NCI-H82 (cell line): ENCODE results near the gene IDS.
"Not testable (repeated sequence)": the region's sequence is repeated elsewhere in the genome, so short reads cannot be mapped to it uniquely, and the experiment has no call there.

ENCODE experiments used
- DNase-seq: peaks from one replicate; lab custom pipeline; 2025; lab: John Stamatoyannopoulos, UW

IDS gene

DNA sequence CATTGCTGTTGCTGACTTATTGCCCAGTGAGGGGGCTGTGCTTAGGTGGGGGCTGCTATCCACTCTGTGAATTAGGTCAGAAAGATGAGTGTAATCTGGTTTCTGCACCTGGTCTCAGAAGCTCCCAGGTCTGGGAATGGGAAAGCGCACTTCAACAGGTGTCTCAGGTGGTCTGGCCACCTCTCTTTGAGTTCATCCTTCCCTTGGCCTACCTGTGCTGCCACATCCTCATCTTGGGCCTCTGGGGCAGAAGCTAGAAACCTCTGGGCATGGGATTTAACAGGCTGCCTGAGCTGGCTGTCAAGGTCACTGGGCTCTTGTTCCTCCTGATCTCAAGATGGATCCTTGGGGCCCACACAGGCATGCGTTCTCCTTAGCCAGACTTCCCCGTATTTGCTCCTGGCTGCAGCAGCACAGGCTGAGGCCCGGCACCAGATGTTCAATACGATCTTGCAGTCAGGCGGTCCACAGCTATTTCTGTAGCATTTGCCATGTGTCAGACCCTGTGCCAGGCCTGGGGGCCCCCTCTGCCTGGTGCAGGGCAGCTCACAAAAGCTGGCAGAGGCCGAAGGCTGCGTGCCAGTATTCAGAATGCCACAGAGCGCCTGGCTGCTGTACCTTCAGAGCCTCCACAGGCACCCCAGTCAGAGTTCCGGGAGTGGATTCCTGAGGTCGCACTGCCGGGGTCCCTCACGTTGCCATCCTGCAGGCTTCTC is 21.4 kb upstream of the IDS start:
- DNase-seq, result not testable (repeated sequence)

DNA sequence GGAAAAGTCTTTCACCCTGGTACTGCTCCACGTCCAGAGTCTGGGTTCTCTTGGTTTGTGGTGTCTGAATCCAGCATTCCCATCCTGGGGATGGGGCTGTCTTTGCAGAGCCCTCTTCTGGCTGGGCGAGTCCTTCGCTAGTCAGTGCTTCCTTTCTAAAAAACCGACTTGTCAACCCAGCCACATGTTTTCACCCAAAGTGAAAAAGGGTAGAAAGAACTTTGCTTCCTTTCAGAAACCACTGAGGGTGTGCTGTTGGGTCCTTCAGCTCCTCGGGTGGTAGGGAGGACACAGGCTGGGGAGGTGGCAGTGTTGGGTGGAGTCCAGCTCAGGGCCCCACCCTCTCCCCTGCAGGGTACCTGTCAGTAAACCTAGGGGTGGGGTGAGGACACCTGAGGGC is 20.8 kb upstream of the IDS start:
- DNase-seq, result not testable (repeated sequence)

DNA sequence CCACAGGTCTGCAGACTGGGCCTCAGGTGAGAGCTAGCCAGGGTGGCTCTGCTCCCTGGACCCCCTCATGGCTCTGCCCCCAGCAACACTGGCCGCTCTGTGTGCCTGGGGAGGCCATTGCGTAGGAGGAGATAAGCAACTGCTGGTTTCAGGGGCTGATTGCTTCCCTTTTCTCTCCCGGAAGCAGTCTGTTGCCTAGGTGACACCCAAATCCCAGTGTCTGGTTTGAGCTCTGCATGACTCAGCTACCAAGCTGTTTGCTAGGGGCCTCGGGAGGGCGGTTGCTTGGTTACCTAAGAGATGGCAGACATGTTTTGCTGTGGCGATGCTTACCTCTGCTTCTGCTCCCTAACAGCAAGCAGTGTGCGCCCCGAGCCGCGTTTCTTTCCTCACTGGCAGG is 20.3 kb upstream of the IDS start:
- DNase-seq, result peak; percentile 19

DNA sequence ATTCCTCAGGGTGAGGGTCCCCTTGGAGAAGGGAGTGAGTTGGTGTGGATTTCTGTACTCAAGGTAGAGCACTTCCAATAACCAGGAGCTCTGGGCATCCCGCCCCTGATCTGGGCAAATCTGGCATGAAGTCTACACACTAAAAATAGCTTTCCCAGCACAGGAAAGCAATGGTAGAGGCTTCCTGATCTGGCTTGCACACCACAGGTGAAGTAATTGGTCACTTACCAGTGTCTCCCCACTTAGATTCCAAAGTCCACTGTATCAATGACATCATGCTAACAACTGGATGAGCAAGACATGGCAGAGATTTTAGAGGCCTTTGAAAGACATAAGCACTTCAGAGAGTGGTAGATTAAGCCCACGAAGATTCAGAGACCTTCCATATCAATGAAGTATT is 17.8 kb upstream of the IDS start:
- DNase-seq, result no peak

DNA sequence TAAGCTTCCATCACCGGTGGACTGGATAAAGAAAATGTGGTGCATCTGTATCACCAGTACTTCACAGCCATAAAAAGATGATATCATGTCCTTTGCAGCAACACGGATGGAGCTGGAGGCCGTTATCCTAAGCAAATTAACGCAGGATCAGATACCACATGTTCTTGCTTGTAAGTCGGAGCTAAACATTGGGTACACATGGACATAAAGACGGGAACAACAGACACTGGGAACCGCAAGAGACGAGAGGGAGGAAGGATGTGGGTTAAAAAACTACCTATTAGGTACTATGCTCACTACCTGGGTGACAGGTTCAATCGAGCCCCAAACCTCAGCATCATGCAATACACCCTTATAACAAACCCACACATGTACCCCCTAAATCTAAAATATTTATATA is 16.3 kb upstream of the IDS start:
- DNase-seq, result peak; percentile 30

DNA sequence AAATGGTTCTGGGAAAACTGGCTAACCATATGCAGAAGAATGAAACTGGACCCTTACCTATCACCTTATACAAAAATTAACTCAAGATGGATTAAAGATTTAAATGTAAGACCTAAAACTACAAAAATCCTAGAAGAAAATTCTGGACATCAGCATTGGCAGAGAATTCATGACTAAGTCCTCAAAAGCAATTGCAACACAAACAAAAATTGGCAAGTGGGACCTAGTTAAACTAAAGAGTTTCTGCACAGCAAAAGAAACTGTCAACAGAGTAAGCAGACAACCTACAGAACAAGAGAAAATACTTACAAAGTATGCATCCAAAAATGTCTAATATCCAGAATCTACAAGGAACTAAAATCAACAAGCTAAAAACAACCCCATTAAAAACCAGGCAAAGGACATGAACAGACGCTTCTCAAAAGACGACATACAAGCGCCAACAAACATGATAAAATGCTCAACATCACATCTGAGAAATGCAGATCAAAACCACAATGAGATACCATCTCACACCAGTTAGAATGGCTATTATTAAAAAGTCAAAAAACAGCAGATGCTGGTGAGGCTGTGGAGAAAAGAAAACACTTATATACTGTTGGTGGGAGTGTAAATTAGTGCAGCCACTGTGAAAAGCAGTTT is 15.7 kb upstream of the IDS start:
- not testable (repeated sequence) for DNase-seq

DNA sequence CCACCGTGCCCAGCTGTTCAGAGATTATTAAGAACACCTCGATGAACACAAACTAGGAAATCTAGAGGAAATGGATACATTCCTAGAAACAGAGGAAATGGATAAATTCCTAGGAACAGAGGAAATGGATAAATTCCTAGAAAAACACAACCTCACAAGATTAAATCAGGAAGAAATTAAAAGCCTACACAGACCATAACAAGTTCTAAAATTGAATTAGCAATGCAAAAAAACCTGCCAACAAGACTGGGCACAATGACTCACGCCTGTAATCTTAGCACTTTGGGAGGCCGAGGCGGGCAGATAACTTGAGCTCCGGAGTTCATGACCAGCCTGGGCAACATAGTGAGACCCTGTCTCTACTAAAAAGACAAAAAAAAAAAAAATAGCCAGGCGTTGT is 13.1 kb upstream of the IDS start:
- DNase-seq, result no peak

DNA sequence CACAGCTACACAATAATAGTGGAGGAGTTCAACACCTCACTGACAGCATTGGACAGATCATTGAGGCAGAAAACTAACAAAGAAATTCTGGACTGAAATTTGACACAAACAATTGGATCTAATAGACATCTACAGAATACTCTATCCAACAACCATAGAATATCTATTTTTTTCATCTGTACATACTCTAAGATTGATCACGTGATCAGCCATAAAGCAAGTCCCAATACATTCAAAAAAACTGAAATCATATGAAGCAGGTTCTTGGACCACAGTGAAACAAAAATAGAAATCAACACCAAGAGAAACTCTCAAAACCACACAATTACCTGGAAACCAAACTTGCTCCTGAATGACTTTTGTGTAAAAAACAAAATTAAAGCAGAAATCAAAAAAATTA is 12.2 kb upstream of the IDS start:
- DNase-seq, result no peak

DNA sequence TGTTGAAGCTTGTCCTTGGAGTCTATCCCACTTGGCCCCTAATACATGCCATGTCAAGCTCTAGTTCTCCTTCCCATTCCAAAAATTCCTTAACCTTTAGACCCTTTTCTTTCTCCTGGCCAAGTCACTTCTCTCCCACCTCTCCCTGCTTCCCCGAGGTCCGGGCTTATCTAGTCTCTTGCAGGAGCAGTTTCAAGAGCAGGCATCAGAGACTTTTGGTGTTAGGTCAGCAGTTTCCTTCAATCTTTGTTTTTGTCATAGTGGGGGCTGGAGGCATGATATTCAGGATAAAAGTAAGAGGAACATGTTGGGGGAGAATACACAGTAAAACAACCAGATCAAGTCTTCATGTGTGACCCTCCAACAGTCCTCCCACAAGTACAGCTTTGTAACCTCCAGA is 11.5 kb upstream of the IDS start:
- no peak for DNase-seq

DNA sequence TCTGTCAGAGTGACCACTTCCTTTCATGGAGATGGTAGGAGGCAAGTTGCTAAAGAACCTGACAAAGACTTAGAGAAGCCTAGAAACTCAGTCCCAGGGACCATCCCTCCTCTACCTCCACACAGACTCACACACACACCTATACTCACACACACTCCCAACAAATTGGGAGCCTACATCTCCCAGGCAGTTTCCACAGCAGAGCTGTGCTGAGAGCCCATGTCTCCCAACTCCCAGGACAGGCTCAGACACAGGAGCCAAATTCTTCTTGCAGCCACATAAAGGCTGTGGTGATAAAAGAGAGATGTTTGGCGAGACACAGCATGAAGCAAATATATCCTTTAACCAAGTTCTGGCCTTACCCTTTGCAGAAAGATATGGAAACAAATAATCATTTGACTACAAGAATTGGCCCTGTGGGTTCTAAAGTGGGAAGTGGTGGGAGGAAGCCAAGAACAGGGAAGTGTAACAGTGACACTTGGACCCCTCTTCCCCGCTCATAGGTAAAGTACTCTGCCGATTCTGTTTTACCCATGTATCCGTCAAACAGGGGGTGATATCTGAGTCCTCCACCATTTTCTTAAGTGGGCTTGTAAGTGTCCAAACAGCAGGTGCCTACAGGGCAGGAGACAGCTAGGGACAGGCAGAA is 11.0 kb upstream of the IDS start:
- DNase-seq, result no peak

DNA sequence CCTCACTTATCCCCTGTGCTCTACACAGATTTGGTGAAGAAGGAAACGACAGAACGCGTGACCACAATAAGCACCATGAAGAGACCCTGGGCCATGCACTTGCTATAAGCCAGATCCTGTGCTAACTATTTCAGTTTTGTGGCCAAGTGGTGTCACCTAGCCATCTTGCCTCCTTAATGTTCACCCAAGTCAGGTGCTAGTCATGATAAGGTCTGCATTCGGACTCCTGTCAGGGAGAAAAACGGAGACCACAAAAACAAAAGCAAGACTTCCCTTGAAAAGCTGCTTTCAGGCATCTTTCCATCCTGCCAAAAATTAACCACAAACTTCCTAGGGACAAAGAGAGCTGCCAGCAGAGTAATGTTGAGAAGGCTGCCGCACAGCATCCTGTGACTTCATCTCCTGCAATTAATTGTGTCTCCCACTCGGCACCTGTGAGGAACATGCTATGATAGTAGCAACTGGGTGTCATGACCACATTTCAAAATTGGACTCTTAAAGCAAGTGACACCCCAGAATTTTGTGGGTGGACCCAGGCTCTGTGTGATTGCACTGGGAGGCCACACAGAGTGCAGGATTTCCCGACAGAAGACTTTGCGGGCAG is 8.8 kb upstream of the IDS start:
- DNase-seq, result no peak

DNA sequence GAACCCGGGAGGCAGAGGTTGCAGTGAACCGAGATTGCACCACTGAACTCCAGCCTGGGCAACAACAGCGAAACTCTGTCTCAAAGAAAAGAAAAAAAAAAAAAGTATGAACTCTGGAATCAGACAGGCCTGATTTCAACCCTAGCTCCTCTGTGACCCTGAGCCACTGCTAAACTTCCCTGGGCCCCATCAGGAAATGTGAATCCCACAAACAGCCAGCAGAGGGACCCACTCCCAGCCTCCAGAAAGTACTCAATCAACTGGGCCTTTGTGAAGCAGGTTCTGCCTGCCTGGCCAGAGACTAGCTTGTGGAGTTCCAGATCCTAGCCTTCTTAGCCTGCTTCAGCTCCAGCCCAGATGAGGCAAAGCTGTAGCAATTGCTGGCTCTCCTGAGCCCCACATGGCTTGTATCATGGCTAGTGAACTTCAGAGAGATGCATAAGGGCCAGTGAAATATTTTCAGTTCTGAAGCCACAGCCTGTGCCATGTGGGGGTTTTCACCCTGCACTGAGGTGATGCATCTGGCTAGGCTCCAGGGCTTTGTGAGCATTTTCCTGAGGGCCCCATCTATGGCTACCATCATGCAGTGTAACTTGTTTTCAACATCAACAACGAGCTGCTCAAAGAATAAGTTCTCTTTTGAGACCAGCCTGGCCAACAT is 7.2 kb upstream of the IDS start:
- peak; percentile 75 for DNase-seq

DNA sequence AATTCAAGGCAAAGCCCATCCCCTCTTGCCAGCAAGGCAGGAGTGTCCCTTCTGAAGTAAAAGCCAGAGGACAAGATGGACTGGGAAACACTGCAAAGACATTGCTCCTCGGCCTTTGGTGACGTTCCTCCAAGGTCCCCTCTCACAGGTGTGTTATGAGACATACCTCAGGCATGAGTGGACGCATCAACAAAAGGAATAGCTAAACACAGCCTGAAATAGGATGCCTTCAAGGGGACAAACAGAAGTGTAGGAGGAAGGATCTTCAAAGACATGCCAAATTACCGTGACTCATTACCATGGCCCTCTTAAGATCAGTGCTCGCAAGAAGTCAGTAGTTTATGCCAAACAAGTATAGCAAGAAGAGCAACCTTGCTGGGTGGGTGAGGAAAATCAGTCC is 6.0 kb upstream of the IDS start:
- DNase-seq, result no peak

DNA sequence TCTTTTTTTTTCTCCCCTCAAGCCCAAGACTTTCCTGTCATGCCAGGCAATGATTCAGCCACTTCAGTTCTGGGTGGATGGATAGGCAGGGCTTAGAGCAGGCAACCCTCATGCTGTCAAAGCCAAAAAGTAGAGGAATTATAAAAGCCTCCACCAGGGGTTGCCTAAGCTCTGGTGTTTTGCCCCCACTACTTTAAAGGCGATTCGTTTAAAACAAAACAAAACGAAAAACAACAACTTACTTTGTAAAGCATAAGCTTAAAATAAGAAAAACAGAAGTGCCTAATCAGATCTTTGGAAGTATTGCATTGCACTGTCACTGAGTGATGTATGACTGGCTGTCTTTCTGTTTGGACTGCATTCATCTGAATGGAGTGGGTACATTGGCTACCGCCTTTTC is 5.3 kb upstream of the IDS start:
- DNase-seq, result peak; percentile 10

DNA sequence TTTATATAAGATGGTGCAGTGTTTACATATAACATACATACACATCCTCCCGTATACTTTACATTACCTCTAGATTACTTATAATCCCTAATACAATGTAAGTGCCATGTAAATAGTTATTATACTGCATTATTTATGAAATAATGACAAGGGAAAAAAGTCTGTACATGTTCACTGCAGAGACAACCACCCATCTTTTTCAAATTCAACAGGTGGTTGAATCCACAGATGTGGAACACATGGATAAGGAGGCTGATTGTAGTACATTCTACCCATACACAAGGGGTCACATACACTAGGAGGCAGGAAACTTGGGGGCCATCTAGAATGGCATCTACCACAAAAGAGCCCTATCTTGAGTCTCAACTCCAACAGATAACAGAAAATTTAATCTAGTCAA is 3.4 kb upstream of the IDS start:
- no peak for DNase-seq

DNA sequence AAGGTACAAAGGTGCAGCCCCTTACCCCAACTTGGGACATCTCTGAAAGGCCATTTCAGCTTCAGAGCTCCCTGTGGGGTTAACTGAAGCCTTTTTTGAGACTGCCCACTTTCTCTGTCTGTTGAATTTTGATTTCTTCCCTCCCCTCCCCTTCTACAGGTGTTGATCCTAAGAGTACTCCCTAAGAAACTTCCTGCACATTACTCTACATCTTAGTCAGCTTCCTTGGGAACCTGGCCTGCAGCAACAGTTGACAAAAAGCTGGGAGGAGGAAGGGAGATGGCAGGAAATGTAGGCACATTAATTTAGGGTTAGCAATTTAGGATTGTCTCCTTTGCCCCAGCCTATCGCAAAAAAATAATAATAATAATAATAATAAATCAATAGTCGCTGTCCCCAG is 1.2 kb upstream of the IDS start:
- DNase-seq, result no peak

DNA sequence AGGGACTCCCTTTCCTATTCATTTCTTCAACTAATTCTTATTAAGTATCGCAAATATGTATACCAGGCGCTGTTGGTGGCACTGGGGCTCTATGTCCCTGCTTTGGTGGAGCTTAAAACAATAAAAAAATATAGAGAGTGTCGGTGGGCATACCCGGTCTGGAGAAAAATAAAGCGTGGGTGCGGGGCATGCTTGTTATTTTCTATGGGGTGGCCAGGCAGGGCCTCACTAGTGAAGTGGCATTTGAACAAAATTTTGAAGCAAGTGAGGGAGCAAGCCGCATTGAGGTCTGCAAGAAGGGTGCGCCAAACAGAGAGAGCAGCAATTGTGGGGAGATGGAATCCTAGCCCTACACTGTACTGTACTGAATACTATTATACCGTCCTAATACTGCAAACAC is 565 bp upstream of the IDS start:
- no peak for DNase-seq

DNA sequence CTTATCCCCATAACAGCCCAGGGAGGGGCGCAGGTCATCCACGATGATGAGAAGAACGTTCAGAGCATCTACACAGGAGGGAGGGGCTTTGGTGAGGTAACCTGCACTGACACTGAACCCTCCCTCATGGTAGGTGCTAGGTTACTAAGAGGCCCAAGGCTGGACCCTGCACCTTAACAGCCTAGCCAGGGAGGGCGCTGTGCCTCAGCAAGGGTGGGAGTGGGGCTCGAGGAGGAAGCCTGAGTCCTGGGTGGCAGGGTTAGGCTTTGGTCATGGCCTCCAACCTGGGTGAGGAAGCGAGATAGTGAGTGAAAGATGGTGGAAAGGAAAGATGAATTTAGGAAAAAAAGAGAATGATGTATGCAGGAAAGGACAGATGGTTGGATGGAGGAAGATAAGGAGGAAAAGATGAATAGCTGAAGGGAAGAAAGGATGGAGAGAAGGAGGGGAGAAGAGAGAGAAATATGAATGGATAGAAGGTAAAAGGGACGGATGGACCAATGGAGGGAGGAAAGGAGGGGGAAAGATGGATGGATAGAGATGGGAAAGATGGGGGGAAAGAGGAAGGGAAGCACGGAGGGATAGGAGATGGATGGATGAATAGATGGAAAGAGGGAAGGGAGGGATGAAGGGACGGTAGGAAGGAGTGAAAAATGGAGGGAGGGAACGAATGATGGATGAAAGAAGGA is 736 bp downstream of the IDS start:
- peak; percentile 69 for DNase-seq

DNA sequence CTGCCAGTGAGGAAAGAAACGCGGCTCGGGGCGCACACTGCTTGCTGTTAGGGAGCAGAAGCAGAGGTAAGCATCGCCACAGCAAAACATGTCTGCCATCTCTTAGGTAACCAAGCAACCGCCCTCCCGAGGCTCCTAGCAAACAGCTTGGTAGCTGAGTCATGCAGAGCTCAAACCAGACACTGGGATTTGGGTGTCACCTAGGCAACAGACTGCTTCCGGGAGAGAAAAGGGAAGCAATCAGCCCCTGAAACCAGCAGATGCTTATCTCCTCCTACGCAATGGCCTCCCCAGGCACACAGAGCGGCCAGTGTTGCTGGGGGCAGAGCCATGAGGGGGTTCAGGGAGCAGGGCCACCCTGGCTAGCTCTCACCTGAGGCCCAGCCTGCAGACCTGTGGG is 1.7 kb downstream of the IDS start:
- peak; percentile 5 for DNase-seq

DNA sequence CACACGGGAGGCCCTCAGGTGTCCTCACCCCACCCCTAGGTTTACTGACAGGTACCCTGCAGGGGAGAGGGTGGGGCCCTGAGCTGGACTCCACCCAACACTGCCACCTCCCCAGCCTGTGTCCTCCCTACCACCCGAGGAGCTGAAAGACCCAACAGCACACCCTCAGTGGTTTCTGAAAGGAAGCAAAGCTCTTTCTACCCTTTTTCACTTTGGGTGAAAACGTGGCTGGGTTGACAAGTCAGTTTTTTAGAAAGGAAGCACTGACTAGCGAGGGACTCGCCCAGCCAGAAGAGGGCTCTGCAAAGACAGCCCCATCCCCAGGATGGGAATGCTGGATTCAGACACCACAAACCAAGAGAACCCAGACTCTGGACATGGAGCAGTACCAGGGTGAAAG is 2.2 kb downstream of the IDS start:
- not testable (repeated sequence) for DNase-seq

DNA sequence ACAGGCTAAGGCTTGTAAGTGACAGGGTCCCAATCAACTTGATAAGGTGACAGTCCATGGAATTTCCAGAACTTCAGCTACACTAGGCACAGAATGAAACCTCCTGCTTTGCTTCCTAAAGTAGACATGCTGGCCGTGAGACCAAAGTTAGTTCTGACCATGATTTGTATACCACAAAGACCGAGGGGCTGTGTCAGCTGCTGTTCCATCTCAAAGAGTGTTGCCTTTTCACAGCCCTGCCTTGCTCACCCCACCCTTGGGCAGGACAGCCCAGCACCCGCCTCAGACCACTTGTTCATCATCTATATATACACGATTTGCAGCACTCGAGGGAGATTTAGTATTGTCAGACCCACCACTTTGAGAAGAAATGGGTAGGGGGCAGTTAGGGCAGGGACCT is 5.3 kb downstream of the IDS start:
- no peak for DNase-seq

DNA sequence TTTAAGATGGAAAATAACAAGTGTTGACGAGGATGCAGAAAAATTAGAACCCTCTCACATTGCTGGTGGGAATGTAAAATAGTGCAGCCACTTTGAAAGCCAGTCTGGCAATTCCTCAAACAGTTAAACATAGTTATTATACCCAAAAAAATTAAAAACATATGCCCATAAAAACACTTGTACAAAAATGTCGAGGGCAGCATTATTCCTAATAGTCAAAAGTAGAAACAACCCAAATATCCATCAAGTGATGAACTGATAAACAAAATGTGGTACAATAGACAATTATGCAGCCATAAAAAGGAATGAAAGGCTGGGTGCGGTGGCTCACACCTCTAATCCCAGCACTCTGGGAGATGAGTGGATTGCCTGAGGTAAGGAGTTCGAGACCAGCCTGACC is 6.3 kb downstream of the IDS start:
- DNase-seq, result no peak
